Keratinocyte (primary cell): Measurements from ENCODE around the gene DTX4. TPM values are rescaled to one million over a fixed set of nuclear protein-coding genes. Genes with fewer than 3 reads are reported as not detected.

Experiments
- DNase-seq: peaks from one replicate; pipeline ENCODE4 v3.0.0-alpha.2; 2011; ENCODE audit warnings: low read depth, missing footprints, low spot score
- FAIRE-seq: peaks from 2 replicates; lab custom pipeline; 2011; peaks lifted over from hg19 to GRCh38; lab: Jason Lieb, UNC
- H2AFZ ChIP-seq: 2 replicates; pipeline ENCODE4 v1.6.0; 2012; ENCODE audit warnings: low read length, control low read depth, inconsistent platforms; ENCODE audit not compliant: control insufficient read depth
- H3K27ac ChIP-seq: 2 replicates; pipeline ENCODE4 v1.5.1; 2011; ENCODE audit warnings: low read length; ENCODE audit not compliant: control insufficient read depth, insufficient read depth
- H3K27me3 ChIP-seq: 3 replicates; pipeline ENCODE4 v1.6.0; 2011; ENCODE audit warnings: low read length; ENCODE audit not compliant: control insufficient read depth, insufficient read depth; ENCODE audit errors: extremely low read depth
- H3K36me3 ChIP-seq, 2 experiments: 2 replicates in 1 of 2; 3 replicates in 1 of 2; pipeline ENCODE4 v1.5.1; 2011; ENCODE audit warnings: low read length in 2 of 2, mild to moderate bottlenecking in 1 of 2; ENCODE audit not compliant: control insufficient read depth in 2 of 2, insufficient read depth in 2 of 2; ENCODE audit errors: extremely low read depth in 1 of 2
- H3K4me1 ChIP-seq: 3 replicates; pipeline ENCODE4 v1.5.1; 2011; ENCODE audit warnings: low read length; ENCODE audit not compliant: control insufficient read depth, insufficient read depth; ENCODE audit errors: extremely low read depth
- H3K4me2 ChIP-seq: 3 replicates; pipeline ENCODE4 v1.6.0; 2011; ENCODE audit warnings: low read depth, low read length; ENCODE audit not compliant: control insufficient read depth, insufficient read depth; ENCODE audit errors: extremely low read depth
- H3K4me3 ChIP-seq, 3 experiments: fragments of 200-600 bp in 1 of 3; sonication (generic) in 1 of 3; 2 replicates in 2 of 3; 3 replicates in 1 of 3; pipeline ENCODE4 v1.5.1; 2011 to 2016; ENCODE audit warnings: low read length in 3 of 3, mild to moderate bottlenecking in 3 of 3, control low read depth in 2 of 3, inconsistent platforms in 1 of 3, low read depth in 1 of 3, mixed read lengths in 1 of 3, mixed run types in 1 of 3, moderate library complexity in 1 of 3; ENCODE audit not compliant: control insufficient read depth in 2 of 3, insufficient read depth in 2 of 3; ENCODE audit errors: extremely low read depth in 1 of 3
- H3K79me2 ChIP-seq: 2 replicates; pipeline ENCODE4 v1.6.0; 2012; ENCODE audit warnings: low read length; ENCODE audit not compliant: control insufficient read depth, insufficient read depth
- H3K9ac ChIP-seq: 3 replicates; pipeline ENCODE4 v1.6.0; 2011; ENCODE audit warnings: low read length; ENCODE audit not compliant: control insufficient read depth, insufficient read depth; ENCODE audit errors: extremely low read depth
- H3K9me1 ChIP-seq: 3 replicates; pipeline ENCODE4 v1.6.0; 2011; ENCODE audit warnings: low read length; ENCODE audit not compliant: control insufficient read depth, insufficient read depth; ENCODE audit errors: extremely low read depth
- H3K9me3 ChIP-seq: 2 replicates; pipeline ENCODE4 v1.5.1; 2012; ENCODE audit warnings: low read depth, low read length; ENCODE audit not compliant: control insufficient read depth
- H4K20me1 ChIP-seq: 3 replicates; pipeline ENCODE4 v1.6.0; 2011; ENCODE audit warnings: low read length; ENCODE audit not compliant: control insufficient read depth, insufficient read depth; ENCODE audit errors: extremely low read depth
- CTCF ChIP-seq, 3 experiments: IDR thresholded peaks in 1 of 3; conservative IDR thresholded peaks in 1 of 3; optimal IDR thresholded peaks in 1 of 3; 2 replicates in 2 of 3; 3 replicates in 1 of 3; pipeline versions ENCODE3 to v1.5.1; 2011; ENCODE audit warnings: low read length in 3 of 3, mild to moderate bottlenecking in 3 of 3, moderate library complexity in 2 of 3, control low read depth in 1 of 3, inconsistent platforms in 1 of 3; ENCODE audit not compliant: insufficient read depth in 2 of 3; ENCODE audit errors: extremely low read depth in 1 of 3
- EZH2 ChIP-seq: IDR thresholded peaks from one replicate; pipeline ENCODE4 v1.6.1; 2012; ENCODE audit warnings: inconsistent platforms, mild to moderate bottlenecking, low read length, moderate library complexity
- dilution Hi-C: fragments of 300-500 bp; cut with MboI; formaldehyde crosslinking; loops from one replicate; pipeline ENCODE4 v1.7.0; 2020; ENCODE audit warnings: low sequenced_read_pairs; ENCODE audit not compliant: extremely low pct_ligation_motif_present
- polyA plus RNA-seq, 5 experiments: library from polyadenylated mRNA; depleted of rRNA in 3 of 5; stranded (reverse) in 3 of 5; stranded (forward) in 1 of 5; unstranded in 1 of 5; fragments of >200 nt; gene quantifications; 1 replicate in 1 of 5; 2 replicates in 3 of 5; 3 replicates in 1 of 5; pipeline versions ENCODE4 v1.2.1 to v1.2.3, GENCODE V29; 2011 to 2012; ENCODE audit warnings: missing spikeins in 2 of 5, low read depth in 1 of 5, low replicate concordance in 1 of 5

The DTX4 gene
- polyA plus RNA-seq, 1 donor (not counting 4 experiments of a cell fraction or from before 2014, with no cell fraction given), result 1.6 TPM

- H3K9ac ChIP-seq, result no peak overlapping the region
- TF ChIP-seq EZH2, result no peak
- TF ChIP-seq CTCF (optimal IDR thresholded peaks at IDR 0.05 in 1 of 3, IDR thresholded peaks at IDR 0.05 in 1 of 3, conservative IDR thresholded peaks at IDR 0.05 in 1 of 3; ENCODE audit: extremely low read depth in 1 of 3, insufficient read depth in 2 of 3, low read length in 3 of 3), result no peak
- no peak overlapping the region for H3K4me3 ChIP-seq
- H3K4me2 ChIP-seq, result no peak overlapping the region
- no peaks in the 10 kb centered on the region for H3K79me2 ChIP-seq
- FAIRE-seq (no peak), DNase-seq (no peak)
- H3K9me3 ChIP-seq, result no peaks in the 10 kb centered on the region
- no peak overlapping the region for H3K27ac ChIP-seq
- peaks cover 15% of the 10 kb centered on the region for H3K4me1 ChIP-seq
- no peaks in the 10 kb centered on the region for H3K27me3 ChIP-seq
- dilution Hi-C loops, result no loop called here
- H3K36me3 ChIP-seq, result no peaks in the 10 kb centered on the region
- no peaks in the 10 kb centered on the region for H3K9me1 ChIP-seq
- no peaks in the 10 kb centered on the region for H4K20me1 ChIP-seq
- no peak overlapping the region for H2AFZ ChIP-seq
Measured at GRCh38 chr11:59223177-59223576, 51.2 kb downstream of the DTX4 start.

DNA sequence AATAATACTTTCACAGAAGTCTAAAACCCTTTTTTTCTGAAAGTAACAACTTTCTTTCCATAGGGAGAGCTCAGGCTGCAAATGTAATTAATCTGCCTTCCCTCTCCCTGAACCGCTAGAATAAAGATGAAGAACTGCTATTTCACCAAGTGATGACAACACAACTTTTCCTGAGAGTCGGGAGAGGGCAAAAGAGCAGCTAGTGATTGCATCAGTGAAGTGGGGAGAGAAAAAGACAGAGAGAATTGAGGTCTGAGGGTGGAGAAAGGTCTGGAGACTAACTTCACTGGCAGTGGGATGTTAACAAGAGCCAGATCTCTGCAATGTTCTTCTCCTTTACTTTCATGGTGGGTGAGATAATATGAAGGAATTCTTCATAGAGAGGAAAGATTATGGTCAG lies 51.7 kb downstream of the DTX4 start:
- no peak overlapping the region for H3K4me3 ChIP-seq
- no peaks in the 10 kb centered on the region for H4K20me1 ChIP-seq
- DNase-seq (no peak), FAIRE-seq (no peak)
- H3K9me1 ChIP-seq, result no peaks in the 10 kb centered on the region
- no peaks in the 10 kb centered on the region for H3K79me2 ChIP-seq
- no peak overlapping the region for H3K27ac ChIP-seq
- H3K27me3 ChIP-seq, result no peaks in the 10 kb centered on the region
- H3K4me1 ChIP-seq, result peaks cover 15% of the 10 kb centered on the region
- no peak overlapping the region for H3K9ac ChIP-seq
- H3K4me2 ChIP-seq, result no peak overlapping the region
- no peaks in the 10 kb centered on the region for H3K9me3 ChIP-seq
- TF ChIP-seq EZH2 (no peak), CTCF (optimal IDR thresholded peaks at IDR 0.05 in 1 of 3, IDR thresholded peaks at IDR 0.05 in 1 of 3, conservative IDR thresholded peaks at IDR 0.05 in 1 of 3; ENCODE audit: extremely low read depth in 1 of 3, insufficient read depth in 2 of 3, low read length in 3 of 3) (no peak)
- dilution Hi-C loops, result no loop called here
- H3K36me3 ChIP-seq, result no peaks in the 10 kb centered on the region
- no peak overlapping the region for H2AFZ ChIP-seq
